MM.1S (cell line): ENCODE data around the gene HPCAL1.
"Not testable (repeated sequence)": the region's sequence is repeated elsewhere in the genome, so short reads cannot be mapped to it uniquely, and the experiment has no call there.

Source experiments
- DNase-seq: peaks from one replicate; pipeline ENCODE4 v3.0.0-alpha.2; 2015
- H2AFZ ChIP-seq: fragments of 300-600 bp; sonication (generic); 2 replicates; pipeline ENCODE4 v1.6.0; 2016; ENCODE audit warnings: antibody characterized with exemption, low read length
- H3F3A ChIP-seq: fragments of 300-600 bp; sonication (generic); 2 replicates; pipeline ENCODE4 v1.6.1; 2016; ENCODE audit warnings: mild to moderate bottlenecking, antibody characterized with exemption, low read length, moderate library complexity, mixed read lengths; ENCODE audit not compliant: insufficient read depth
- H3K27ac ChIP-seq: fragments of 300-600 bp; sonication (generic); 2 replicates; pipeline ENCODE4 v1.5.1; 2016; ENCODE audit warnings: mild to moderate bottlenecking, low read length
- H3K27me3 ChIP-seq: fragments of 300-600 bp; sonication (generic); replicated peaks from 2 replicates; pipeline ENCODE4 v1.6.0; 2016; ENCODE audit warnings: low read length; ENCODE audit not compliant: insufficient read depth
- H3K36me3 ChIP-seq: fragments of 300-600 bp; sonication (generic); replicated peaks from 2 replicates; pipeline ENCODE4 v1.6.1; 2016; ENCODE audit warnings: mild to moderate bottlenecking, low read length, mixed read lengths; ENCODE audit not compliant: insufficient read depth
- H3K4me1 ChIP-seq: fragments of 300-600 bp; sonication (generic); 2 replicates; pipeline ENCODE4 v1.6.1; 2016; ENCODE audit warnings: low read length, mixed read lengths
- H3K4me2 ChIP-seq: fragments of 300-600 bp; sonication (generic); 2 replicates; pipeline ENCODE4 v1.6.0; 2016; ENCODE audit warnings: low read depth, low read length
- H3K4me3 ChIP-seq: fragments of 300-600 bp; sonication (generic); 2 replicates; pipeline ENCODE4 v1.5.1; 2016; ENCODE audit warnings: low read length, mixed read lengths
- H3K79me2 ChIP-seq: fragments of 300-600 bp; sonication (generic); 2 replicates; pipeline ENCODE4 v1.6.1; 2016; ENCODE audit warnings: mixed run types, low read length, mixed read lengths
- H3K9ac ChIP-seq: fragments of 300-600 bp; sonication (generic); 2 replicates; pipeline ENCODE4 v1.6.1; 2016; ENCODE audit warnings: low read length, mixed read lengths
- H3K9me2 ChIP-seq: fragments of 300-600 bp; sonication (generic); replicated peaks from 2 replicates; pipeline ENCODE4 v1.6.1; 2016; ENCODE audit warnings: mild to moderate bottlenecking, low read length, mixed read lengths; ENCODE audit not compliant: insufficient read depth
- H3K9me3 ChIP-seq: fragments of 300-600 bp; sonication (generic); replicated peaks from 2 replicates; pipeline ENCODE4 v1.6.1; 2016; ENCODE audit warnings: mild to moderate bottlenecking, low read length, mixed read lengths; ENCODE audit not compliant: insufficient read depth
- H4K20me1 ChIP-seq: fragments of 300-600 bp; sonication (generic); 2 replicates; pipeline ENCODE4 v1.6.1; 2016; ENCODE audit warnings: mild to moderate bottlenecking, low read length, moderate library complexity, mixed read lengths; ENCODE audit not compliant: insufficient read depth
- EZH2 ChIP-seq: fragments of 300-600 bp; sonication (generic); optimal IDR thresholded peaks from 2 replicates; pipeline ENCODE3; 2017; ENCODE audit warnings: low read depth, mild to moderate bottlenecking, antibody characterized with exemption, low read length, mixed read lengths
- EZH2phosphoT487 ChIP-seq: fragments of 300-600 bp; sonication (generic); IDR thresholded peaks from 2 replicates; pipeline ENCODE4 v1.6.1; 2018; ENCODE audit warnings: antibody characterized with exemption, low read length
- TF ChIP-seq, protein P1 (sequence below): fragments of 300-600 bp; sonication (generic); IDR thresholded peaks from 2 replicates; pipeline ENCODE4 v1.5.1; 2016; ENCODE audit warnings: antibody characterized with exemption, low read length, mixed read lengths

HPCAL1 gene

DNA sequence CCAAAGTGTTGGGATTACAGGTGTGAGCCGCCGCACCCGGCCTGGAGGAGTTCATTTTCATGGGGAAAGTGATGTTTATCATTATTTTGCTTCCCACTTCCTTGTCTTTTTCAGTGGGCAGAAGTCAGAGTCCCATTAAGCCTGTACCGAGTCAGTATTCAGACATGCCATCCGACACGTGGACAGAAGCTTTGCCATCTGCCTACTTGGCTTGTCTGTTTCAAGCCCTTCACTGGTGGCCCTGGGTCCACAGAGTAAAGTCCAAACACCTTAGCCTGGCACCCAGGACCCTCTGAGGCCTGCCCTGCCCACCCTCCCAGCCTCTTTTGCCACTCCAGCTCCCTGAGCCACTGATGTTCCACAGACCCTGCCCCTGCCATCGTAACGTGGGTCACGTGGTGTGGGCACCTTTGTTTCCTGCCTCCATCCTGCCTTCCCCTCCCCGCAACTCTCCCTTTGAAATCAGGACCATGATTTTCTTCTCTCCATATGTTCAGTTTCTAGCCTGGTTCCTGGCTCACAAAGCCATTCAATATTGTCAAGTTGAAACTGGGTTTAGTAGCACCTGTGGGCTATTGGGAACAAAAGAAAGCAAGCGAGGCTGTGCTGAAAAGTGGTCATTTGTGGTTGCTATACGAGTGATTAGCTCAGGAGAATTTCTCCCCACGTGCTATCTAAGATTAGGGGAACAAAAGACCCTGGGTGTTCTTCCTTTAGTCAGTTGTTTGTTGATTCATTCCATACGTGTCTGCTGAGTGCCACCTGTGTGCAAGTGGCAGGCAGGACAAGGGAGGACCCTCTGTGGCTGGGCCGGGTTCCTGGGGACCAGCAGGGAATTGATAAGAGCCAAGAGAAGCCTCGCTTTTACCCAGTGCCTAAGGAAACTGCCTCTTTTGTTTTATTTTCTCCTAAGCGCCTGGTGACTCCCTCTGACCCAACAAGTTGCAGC, 150.5 kb downstream of the HPCAL1 start:
- Histone ChIP-seq H3K36me3 (no peaks in the 10 kb centered on the region), H4K20me1 (no peaks in the 10 kb centered on the region), H3K9me2 (no peaks in the 10 kb centered on the region), H3K9me3 (no peaks in the 10 kb centered on the region), H3K9ac (no peak overlapping the region), H3K79me2 (no peaks in the 10 kb centered on the region), H3K4me3 (no peak overlapping the region), H3F3A (0 out of 2 replicates have a peak, but pooled peaks cover 4% of the 10 kb centered on the region), H3K4me2 (no peak overlapping the region), H3K4me1 (peaks cover 6% of the 10 kb centered on the region), H3K27me3 (no peaks in the 10 kb centered on the region), H3K27ac (no peak overlapping the region), H2AFZ (no peak overlapping the region)
- TF ChIP-seq EZH2: no peak
- TF ChIP-seq, protein P1, sequence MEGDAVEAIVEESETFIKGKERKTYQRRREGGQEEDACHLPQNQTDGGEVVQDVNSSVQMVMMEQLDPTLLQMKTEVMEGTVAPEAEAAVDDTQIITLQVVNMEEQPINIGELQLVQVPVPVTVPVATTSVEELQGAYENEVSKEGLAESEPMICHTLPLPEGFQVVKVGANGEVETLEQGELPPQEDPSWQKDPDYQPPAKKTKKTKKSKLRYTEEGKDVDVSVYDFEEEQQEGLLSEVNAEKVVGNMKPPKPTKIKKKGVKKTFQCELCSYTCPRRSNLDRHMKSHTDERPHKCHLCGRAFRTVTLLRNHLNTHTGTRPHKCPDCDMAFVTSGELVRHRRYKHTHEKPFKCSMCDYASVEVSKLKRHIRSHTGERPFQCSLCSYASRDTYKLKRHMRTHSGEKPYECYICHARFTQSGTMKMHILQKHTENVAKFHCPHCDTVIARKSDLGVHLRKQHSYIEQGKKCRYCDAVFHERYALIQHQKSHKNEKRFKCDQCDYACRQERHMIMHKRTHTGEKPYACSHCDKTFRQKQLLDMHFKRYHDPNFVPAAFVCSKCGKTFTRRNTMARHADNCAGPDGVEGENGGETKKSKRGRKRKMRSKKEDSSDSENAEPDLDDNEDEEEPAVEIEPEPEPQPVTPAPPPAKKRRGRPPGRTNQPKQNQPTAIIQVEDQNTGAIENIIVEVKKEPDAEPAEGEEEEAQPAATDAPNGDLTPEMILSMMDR: no peak
- TF ChIP-seq EZH2phosphoT487: no peak
- DNase-seq: no peak

DNA sequence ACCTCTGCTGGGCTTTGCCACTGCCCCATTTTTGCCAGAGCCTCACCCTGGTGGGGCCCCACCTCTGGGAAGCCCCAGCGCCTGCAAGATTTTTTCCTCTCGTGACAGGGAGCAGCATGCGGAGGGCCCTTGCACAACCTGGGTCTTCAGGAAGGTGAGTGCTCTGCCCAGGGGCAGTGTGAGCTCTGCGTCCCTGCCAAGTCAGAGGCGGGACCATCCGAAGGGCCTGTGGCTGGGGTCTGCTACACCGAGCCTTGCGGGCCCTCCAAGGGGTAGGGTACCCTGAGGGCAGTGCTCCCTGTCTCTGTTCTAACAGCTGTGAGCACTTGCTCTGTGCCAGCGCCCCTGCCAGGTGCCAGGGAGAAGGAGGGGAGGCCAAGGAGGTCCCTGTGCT, 151.2 kb downstream of the HPCAL1 start:
- DNase-seq: no peak

DNA sequence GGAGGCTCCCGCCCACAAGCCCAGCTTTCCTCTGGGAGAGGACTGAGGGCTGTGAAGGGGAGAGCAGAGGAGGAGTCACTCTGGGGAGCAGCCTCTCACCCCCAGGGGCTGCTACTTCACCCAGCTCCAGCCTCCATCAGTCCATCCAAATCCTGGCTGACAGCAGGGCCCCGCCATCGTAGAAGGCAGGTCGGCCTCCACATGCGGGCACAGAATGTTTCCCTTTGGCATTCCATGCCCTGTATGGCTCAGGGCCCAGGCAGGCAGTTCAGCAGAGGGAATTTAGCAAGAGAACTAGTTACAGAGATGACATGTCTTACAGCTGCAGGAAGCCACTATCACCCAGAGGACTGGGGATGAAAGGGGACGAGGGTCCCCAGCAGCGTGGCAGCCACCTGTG, 151.8 kb downstream of the HPCAL1 start:
- TF ChIP-seq EZH2: no peak
- TF ChIP-seq, protein P1: no peak
- no peak for TF ChIP-seq EZH2phosphoT487
- Histone ChIP-seq H3K4me3 (no peak overlapping the region), H3K4me2 (no peak overlapping the region), H3K9me3 (no peaks in the 10 kb centered on the region), H3K36me3 (no peaks in the 10 kb centered on the region), H4K20me1 (no peaks in the 10 kb centered on the region), H3K9ac (no peak overlapping the region), H3K4me1 (no peaks in the 10 kb centered on the region), H3K27me3 (no peaks in the 10 kb centered on the region), H3K79me2 (no peaks in the 10 kb centered on the region), H3K9me2 (no peaks in the 10 kb centered on the region), H3K27ac (no peak overlapping the region), H3F3A (no peaks in the 10 kb centered on the region), H2AFZ (no peak overlapping the region)
- no peak for DNase-seq

More for the DNA sequence above, 151.2 kb downstream of the HPCAL1 start:
- Histone ChIP-seq H3K4me3 (no peak overlapping the region), H3K4me2 (no peak overlapping the region), H2AFZ (no peak overlapping the region), H3K9me2 (no peaks in the 10 kb centered on the region), H3F3A (0 out of 2 replicates have a peak, but pooled peaks cover under 1% of the 10 kb centered on the region), H3K9ac (no peak overlapping the region), H4K20me1 (no peaks in the 10 kb centered on the region), H3K79me2 (no peaks in the 10 kb centered on the region), H3K9me3 (no peaks in the 10 kb centered on the region), H3K4me1 (peaks cover 3% of the 10 kb centered on the region), H3K27me3 (no peaks in the 10 kb centered on the region), H3K36me3 (no peaks in the 10 kb centered on the region), H3K27ac (no peak overlapping the region)
- TF ChIP-seq, protein P1: no peak
- TF ChIP-seq EZH2: no peak
- TF ChIP-seq EZH2phosphoT487: no peak

DNA sequence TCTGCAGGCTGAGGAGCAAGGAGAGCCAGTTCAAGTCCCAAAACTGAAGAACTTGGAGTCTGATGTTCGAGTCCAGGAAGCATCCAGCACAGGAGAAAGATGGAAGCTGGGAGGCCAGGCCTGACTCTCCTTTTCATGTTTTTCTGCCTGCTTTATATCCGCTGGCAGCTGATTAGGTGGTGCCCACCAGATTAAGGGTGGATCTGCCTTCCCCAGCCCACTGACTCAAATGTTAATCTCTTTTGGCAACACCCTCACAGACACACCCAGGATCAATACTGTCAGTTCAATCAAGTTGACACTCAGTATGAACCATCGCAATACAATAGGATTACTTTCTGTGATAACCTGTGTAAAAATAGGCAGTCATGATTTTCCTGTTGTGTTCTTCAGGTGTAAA, 154.5 kb downstream of the HPCAL1 start:
- H3K4me2 ChIP-seq, H3K4me1 ChIP-seq, H4K20me1 ChIP-seq, H2AFZ ChIP-seq, H3K36me3 ChIP-seq, H3K4me3 ChIP-seq, H3F3A ChIP-seq, H3K9me2 ChIP-seq, DNase-seq, H3K9ac ChIP-seq, H3K79me2 ChIP-seq, H3K9me3 ChIP-seq, H3K27ac ChIP-seq, H3K27me3 ChIP-seq: not testable (repeated sequence)
